A549 (cell line): ENCODE results near the gene TEN1. TPM values are rescaled to one million over a fixed set of nuclear protein-coding genes. Genes with fewer than 3 reads are reported as not detected.
A peak's percentile ranks its signal among the peaks of the same experiment; 100 is the strongest.

Experiments used
- ATAC-seq, 2 experiments: fragments of 200-7000 bp in 1 of 2; fragments of >200 bp in 1 of 2; cut with Nextera tagmentation in 1 of 2; cut with Tn5 transposase in 1 of 2; 3 replicates each; pipeline versions ENCODE4 v1.8.0 to v1.9.1; 2018 to 2020; ENCODE audit warnings: mild to moderate bottlenecking in 1 of 2, moderate library complexity in 1 of 2
- CTCF ChIA-PET: fragments of 300-600 bp; sonication (Branson Sonifier 250); formaldehyde crosslinking; extraction: SDS; loops from one replicate; lab custom pipeline; 2021; ENCODE audit warnings: antibody characterized with exemption, inconsistent platforms; lab: Yijun Ruan, JAX
- POLR2A ChIA-PET: fragments of 350-600 bp; formaldehyde crosslinking; extraction: SDS; loops from one replicate; lab custom pipeline; 2021; ENCODE audit warnings: antibody characterized with exemption, inconsistent platforms; lab: Yijun Ruan, JAX
- DNase-seq, 2 experiments: peaks; one replicate each; pipeline versions ENCODE4 v3.0.0 to v3.0.0-alpha.2; 2011 to 2016; ENCODE audit warnings: low read depth in 1 of 2, low spot score in 1 of 2
- FAIRE-seq: peaks from 2 replicates; lab custom pipeline; 2011; peaks lifted over from hg19 to GRCh38; lab: Jason Lieb, UNC
- H3K27ac ChIP-seq, 2 experiments: fragments of >200 bp; sonication (Bioruptor Twin); formaldehyde crosslinking; 3 replicates each; pipeline ENCODE4 v1.5.1; 2016 to 2017
- H3K4me1 ChIP-seq: fragments of >200 bp; sonication (Bioruptor Twin); formaldehyde crosslinking; 3 replicates; pipeline ENCODE4 v1.6.1; 2016
- H3K4me2 ChIP-seq: fragments of >200 bp; sonication (Bioruptor Twin); formaldehyde crosslinking; 3 replicates; pipeline ENCODE4 v1.6.1; 2016
- H3K4me3 ChIP-seq: fragments of >200 bp; sonication (Bioruptor Twin); formaldehyde crosslinking; 3 replicates; pipeline ENCODE4 v1.5.1; 2016
- H3K9me3 ChIP-seq: fragments of >200 bp; sonication (Bioruptor Twin); formaldehyde crosslinking; 3 replicates; pipeline ENCODE4 v1.6.1; 2016
- CHD4 ChIP-seq: fragments of 200-600 bp; sonication (generic); IDR thresholded peaks from 2 replicates; pipeline ENCODE4 v1.6.1; 2016; ENCODE audit warnings: antibody characterized with exemption, mild to moderate bottlenecking, borderline replicate concordance
- E2F6 ChIP-seq: IDR thresholded peaks from 2 replicates; pipeline ENCODE4 v1.6.1; 2012; ENCODE audit warnings: low read depth, borderline replicate concordance
- EP300 ChIP-seq, 2 experiments: fragments of >200 bp; sonication (Bioruptor Twin); formaldehyde crosslinking; IDR thresholded peaks; 2 replicates in 1 of 2; 3 replicates in 1 of 2; pipeline ENCODE4 v1.6.1; 2016 to 2017
- FOXS1 ChIP-seq: fragments of 250-450 bp; sonication (Bioruptor Pico); IDR thresholded peaks from 2 replicates; pipeline ENCODE4 v1.5.0; 2020; ENCODE audit warnings: mild to moderate bottlenecking, moderate library complexity
- GATA3 ChIP-seq: IDR thresholded peaks from 2 replicates; pipeline ENCODE4 v1.6.1; 2012; ENCODE audit warnings: borderline replicate concordance
- HDAC2 ChIP-seq: fragments of 200-600 bp; sonication (generic); IDR thresholded peaks from 2 replicates; pipeline ENCODE4 v1.6.1; 2016
- HEYL ChIP-seq: fragments of 250-450 bp; sonication (Bioruptor Pico); IDR thresholded peaks from 2 replicates; pipeline ENCODE4 v1.8.0; 2021; ENCODE audit warnings: mild to moderate bottlenecking, moderate library complexity
- HOXA7 ChIP-seq: fragments of 250-450 bp; sonication (Bioruptor Pico); IDR thresholded peaks from 2 replicates; pipeline ENCODE4 v1.5.0; 2020; ENCODE audit warnings: mild to moderate bottlenecking, moderate library complexity
- HOXB5 ChIP-seq: fragments of 250-450 bp; sonication (Bioruptor Pico); IDR thresholded peaks from 2 replicates; pipeline ENCODE4 v1.5.0; 2020; ENCODE audit warnings: mild to moderate bottlenecking, moderate library complexity
- JUN ChIP-seq, 2 experiments: fragments of >200 bp; sonication (Bioruptor Twin); formaldehyde crosslinking; IDR thresholded peaks; 2 replicates in 1 of 2; 3 replicates in 1 of 2; pipeline ENCODE4 v1.6.1; 2016 to 2017
- JUNB ChIP-seq: fragments of >200 bp; sonication (Bioruptor Twin); formaldehyde crosslinking; IDR thresholded peaks from 2 replicates; pipeline ENCODE4 v1.6.1; 2016
- MAZ ChIP-seq: fragments of 150-350 bp; IDR thresholded peaks from 2 replicates; pipeline ENCODE4 v1.6.1; 2014; ENCODE audit warnings: antibody characterized with exemption, low read depth, low read length, borderline replicate concordance
- MYC ChIP-seq: IDR thresholded peaks from 2 replicates; pipeline ENCODE4 v1.6.1; 2012; ENCODE audit warnings: mild to moderate bottlenecking, inconsistent platforms, low read length, improper control_type of control experiment, borderline replicate concordance
- NFE2L2 ChIP-seq: fragments of 150-350 bp; conservative IDR thresholded peaks from 2 replicates; pipeline ENCODE4 v1.6.1; 2014; ENCODE audit warnings: low read length
- NPAS2 ChIP-seq: fragments of 250-450 bp; sonication (Bioruptor Pico); IDR thresholded peaks from 2 replicates; pipeline ENCODE4 v1.8.0; 2022; ENCODE audit warnings: mild to moderate bottlenecking, moderate library complexity, borderline replicate concordance
- NR3C1 ChIP-seq: fragments of >200 bp; sonication (Bioruptor Twin); formaldehyde crosslinking; IDR thresholded peaks from 3 replicates; pipeline ENCODE4 v1.6.1; 2017
- PHF8 ChIP-seq: fragments of 200-600 bp; sonication (generic); IDR thresholded peaks from 2 replicates; pipeline ENCODE4 v1.6.1; 2016; ENCODE audit warnings: low read depth, mild to moderate bottlenecking, antibody characterized with exemption, moderate library complexity, borderline replicate concordance
- POLR2A ChIP-seq: IDR thresholded peaks from 2 replicates; pipeline ENCODE4 v1.6.1; 2012; ENCODE audit warnings: mild to moderate bottlenecking, low read length
- POLR2AphosphoS2 ChIP-seq: conservative IDR thresholded peaks from 2 replicates; pipeline ENCODE4 v1.6.1; 2012; ENCODE audit warnings: low read length, improper control_type of control experiment, inconsistent platforms
- RAD21 ChIP-seq, 2 experiments: fragments of >200 bp in 1 of 2; sonication (Bioruptor Twin) in 1 of 2; formaldehyde crosslinking in 1 of 2; IDR thresholded peaks in 1 of 2; conservative IDR thresholded peaks in 1 of 2; 2 replicates in 1 of 2; 3 replicates in 1 of 2; pipeline ENCODE4 v1.6.1; 2012 to 2018; ENCODE audit warnings: inconsistent platforms in 1 of 2
- RCOR1 ChIP-seq: fragments of 150-350 bp; IDR thresholded peaks from 2 replicates; pipeline ENCODE4 v1.6.1; 2014; ENCODE audit warnings: antibody characterized with exemption, low read length, low read depth
- REST ChIP-seq: fragments of 200-600 bp; sonication (generic); IDR thresholded peaks from 2 replicates; pipeline ENCODE4 v1.6.1; 2016; ENCODE audit warnings: antibody characterized with exemption, mild to moderate bottlenecking, moderate library complexity
- SMC3 ChIP-seq: fragments of >200 bp; sonication (Bioruptor Twin); formaldehyde crosslinking; IDR thresholded peaks from 3 replicates; pipeline ENCODE4 v1.6.1; 2018; ENCODE audit warnings: inconsistent platforms
- TP53 ChIP-seq: fragments of 250-450 bp; sonication (Bioruptor Pico); IDR thresholded peaks from 2 replicates; pipeline ENCODE4 v1.5.0; 2021; ENCODE audit warnings: mild to moderate bottlenecking, moderate library complexity
- ZNF302 ChIP-seq: fragments of 250-450 bp; sonication (Bioruptor Pico); IDR thresholded peaks from 2 replicates; pipeline ENCODE4 v1.9.0; 2021; ENCODE audit warnings: inconsistent platforms, mild to moderate bottlenecking, moderate library complexity
- WGBS: methylation state at CpG from one replicate; pipeline ENCODE4 v1.1.6; 2017; ENCODE audit errors: missing lambda C conversion rate; 5-methylcytosine and 5-hydroxymethylcytosine counted together
- polyA plus RNA-seq, 4 experiments: library from polyadenylated mRNA; depleted of rRNA in 3 of 4; stranded (reverse); fragments of >200 nt; fragmentation: RNase III in 1 of 4; extraction: RNeasy Plus Mini Kit Qiagen cat#74134 plus additional on column Dnase treatment in 1 of 4; gene quantifications; 2 replicates in 3 of 4; 3 replicates in 1 of 4; pipeline ENCODE4 v1.2.3, GENCODE V29; 2011 to 2017
- TF ChIP-seq, protein P1 (sequence below): fragments of >200 bp; sonication (Bioruptor Twin); formaldehyde crosslinking; IDR thresholded peaks from 3 replicates; pipeline ENCODE4 v1.5.1; 2016
- TF ChIP-seq, protein P2 (sequence below): fragments of 450-650 bp; IDR thresholded peaks from 2 replicates; pipeline ENCODE4 v1.6.1; 2014; ENCODE audit warnings: antibody characterized with exemption
- TF ChIP-seq, protein P3 (sequence below): fragments of 250-450 bp; sonication (Bioruptor Pico); IDR thresholded peaks from 2 replicates; pipeline ENCODE4 v1.5.0; 2021; ENCODE audit warnings: mild to moderate bottlenecking, moderate library complexity, borderline replicate concordance

TEN1 gene
- polyA plus RNA-seq, 2 of the 4 experiments (the other 2 are of a cell fraction): 11.8 to 15.7 TPM

GRCh38 chr17:75987041-75987440 is 8.0 kb downstream of the TEN1 start:
- Histone ChIP-seq H3K4me3 (no peak overlapping the region), H3K9me3 (no peaks in the 10 kb centered on the region), H3K4me2 (no peak overlapping the region), H3K27ac (no peak overlapping the region), H3K4me1 (peaks cover 8% of the 10 kb centered on the region; the same call in 2 of the 3 replicates)
- TF ChIP-seq E2F6 (no peak), REST (no peak), SMC3 (no peak), MAZ (no peak), FOXS1 (CRISPR knock-in tag) (no peak), GATA3 (no peak), TP53 (CRISPR knock-in tag) (no peak), PHF8 (no peak), EP300 (IDR thresholded peaks at IDR 0.05) (no peak), MYC (no peak), ZNF302 (CRISPR knock-in tag) (no peak), NR3C1 (no peak), JUN (IDR thresholded peaks at IDR 0.05) (no peak), RAD21 (conservative IDR thresholded peaks at IDR 0.05 in 1 of 2, IDR thresholded peaks at IDR 0.05 in 1 of 2) (no peak), CHD4 (no peak)
- TF ChIP-seq, protein P1, sequence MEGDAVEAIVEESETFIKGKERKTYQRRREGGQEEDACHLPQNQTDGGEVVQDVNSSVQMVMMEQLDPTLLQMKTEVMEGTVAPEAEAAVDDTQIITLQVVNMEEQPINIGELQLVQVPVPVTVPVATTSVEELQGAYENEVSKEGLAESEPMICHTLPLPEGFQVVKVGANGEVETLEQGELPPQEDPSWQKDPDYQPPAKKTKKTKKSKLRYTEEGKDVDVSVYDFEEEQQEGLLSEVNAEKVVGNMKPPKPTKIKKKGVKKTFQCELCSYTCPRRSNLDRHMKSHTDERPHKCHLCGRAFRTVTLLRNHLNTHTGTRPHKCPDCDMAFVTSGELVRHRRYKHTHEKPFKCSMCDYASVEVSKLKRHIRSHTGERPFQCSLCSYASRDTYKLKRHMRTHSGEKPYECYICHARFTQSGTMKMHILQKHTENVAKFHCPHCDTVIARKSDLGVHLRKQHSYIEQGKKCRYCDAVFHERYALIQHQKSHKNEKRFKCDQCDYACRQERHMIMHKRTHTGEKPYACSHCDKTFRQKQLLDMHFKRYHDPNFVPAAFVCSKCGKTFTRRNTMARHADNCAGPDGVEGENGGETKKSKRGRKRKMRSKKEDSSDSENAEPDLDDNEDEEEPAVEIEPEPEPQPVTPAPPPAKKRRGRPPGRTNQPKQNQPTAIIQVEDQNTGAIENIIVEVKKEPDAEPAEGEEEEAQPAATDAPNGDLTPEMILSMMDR: no peak
- TF ChIP-seq, protein P2, sequence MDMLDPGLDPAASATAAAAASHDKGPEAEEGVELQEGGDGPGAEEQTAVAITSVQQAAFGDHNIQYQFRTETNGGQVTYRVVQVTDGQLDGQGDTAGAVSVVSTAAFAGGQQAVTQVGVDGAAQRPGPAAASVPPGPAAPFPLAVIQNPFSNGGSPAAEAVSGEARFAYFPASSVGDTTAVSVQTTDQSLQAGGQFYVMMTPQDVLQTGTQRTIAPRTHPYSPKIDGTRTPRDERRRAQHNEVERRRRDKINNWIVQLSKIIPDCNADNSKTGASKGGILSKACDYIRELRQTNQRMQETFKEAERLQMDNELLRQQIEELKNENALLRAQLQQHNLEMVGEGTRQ: no peak
- 88% methylated on average over 4 of the region's 4 CpGs for WGBS
- FAIRE-seq (no peak), DNase-seq (no peak), ATAC-seq (no peak)
- ChIA-PET POLR2A (no interaction called here), CTCF (interaction anchor here (1.6 to 1.8 kb wide), 2 partner anchors 16 to 18 kb away, joined by 4 read pairs; no protein-coding TSS in a partner anchor)

- no peaks in the 10 kb centered on the region for H3K9me3 ChIP-seq
- CTCF ChIA-PET: interaction anchor here (0.6 to 24.2 kb wide), 6 partner anchors 9 to 42 kb away, joined by 3 to 408 read pairs (median 9); partner anchors contain the start of genes ACOX1, CDK3 and TEN1
- ATAC-seq (0 out of 6 replicates have a peak, but pooled peaks of 1 of the 2 experiments have one; percentile 23), DNase-seq (no peak), FAIRE-seq (no peak)
- no peak overlapping the region for H3K27ac ChIP-seq
- no peak overlapping the region for H3K4me3 ChIP-seq
- no peak overlapping the region for H3K4me2 ChIP-seq
- 83% methylated on average over 9 of the region's 9 CpGs for WGBS
- no peaks in the 10 kb centered on the region for H3K4me1 ChIP-seq
- POLR2A ChIA-PET: no interaction called here
- TF ChIP-seq HEYL (CRISPR knock-in tag) (no peak), POLR2AphosphoS2 (no peak), NR3C1 (no peak), HOXB5 (CRISPR knock-in tag) (no peak), RCOR1 (no peak), POLR2A (no peak), NPAS2 (CRISPR knock-in tag) (no peak), JUNB (no peak), NFE2L2 (no peak), HDAC2 (no peak), HOXA7 (no peak), EP300 (IDR thresholded peaks at IDR 0.05) (no peak)
- TF ChIP-seq, protein P3, sequence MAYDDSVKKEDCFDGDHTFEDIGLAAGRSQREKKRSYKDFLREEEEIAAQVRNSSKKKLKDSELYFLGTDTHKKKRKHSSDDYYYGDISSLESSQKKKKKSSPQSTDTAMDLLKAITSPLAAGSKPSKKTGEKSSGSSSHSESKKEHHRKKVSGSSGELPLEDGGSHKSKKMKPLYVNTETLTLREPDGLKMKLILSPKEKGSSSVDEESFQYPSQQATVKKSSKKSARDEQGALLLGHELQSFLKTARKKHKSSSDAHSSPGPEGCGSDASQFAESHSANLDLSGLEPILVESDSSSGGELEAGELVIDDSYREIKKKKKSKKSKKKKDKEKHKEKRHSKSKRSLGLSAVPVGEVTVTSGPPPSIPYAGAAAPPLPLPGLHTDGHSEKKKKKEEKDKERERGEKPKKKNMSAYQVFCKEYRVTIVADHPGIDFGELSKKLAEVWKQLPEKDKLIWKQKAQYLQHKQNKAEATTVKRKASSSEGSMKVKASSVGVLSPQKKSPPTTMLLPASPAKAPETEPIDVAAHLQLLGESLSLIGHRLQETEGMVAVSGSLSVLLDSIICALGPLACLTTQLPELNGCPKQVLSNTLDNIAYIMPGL: no peak
Observed at GRCh38 chr17:75991396-75991795, 12.4 kb downstream of the TEN1 start.
